Measurements from ENCODE around the gene PFDN1.

PFDN1 gene

GRCh38 chr5:140242890-140243585 is 59.9 kb downstream of the PFDN1 start:
- no peak for DNase-seq (ENCODE audit: low read depth)
- in situ Hi-C loops (cut with HindIII; ENCODE audit: low sequenced_read_pairs): no loop called here
- no peak for TF ChIP-seq CTCF (IDR thresholded peaks at IDR 0.05; ENCODE audit: low read depth, low read length, missing control alignments)
- no peak overlapping the region for H3K4me3 ChIP-seq (ENCODE audit: low read depth, low read length)

- in situ Hi-C loops (cut with HindIII; ENCODE audit: low sequenced_read_pairs): no loop called here
- DNase-seq (ENCODE audit: low read depth): no peak
- H3K4me3 ChIP-seq (ENCODE audit: low read depth, low read length): no peak overlapping the region
- TF ChIP-seq CTCF (IDR thresholded peaks at IDR 0.05; ENCODE audit: low read depth, low read length, missing control alignments): peak; percentile 20
Measured at GRCh38 chr5:140242099-140242498, 60.8 kb downstream of the PFDN1 start.

- TF ChIP-seq CTCF (IDR thresholded peaks at IDR 0.05; ENCODE audit: low read depth, low read length, missing control alignments): no peak
- in situ Hi-C loops (cut with HindIII; ENCODE audit: low sequenced_read_pairs): no loop called here
- peak; percentile 91 for DNase-seq (ENCODE audit: low read depth)
- no peak overlapping the region for H3K4me3 ChIP-seq (ENCODE audit: low read depth, low read length)
Measured at GRCh38 chr5:140240987-140241706, 61.8 kb downstream of the PFDN1 start.

GRCh38 chr5:140239939-140240700 is 62.8 kb downstream of the PFDN1 start:
- H3K4me3 ChIP-seq (ENCODE audit: low read depth, low read length): no peak overlapping the region
- DNase-seq (ENCODE audit: low read depth): no peak
- in situ Hi-C loops (cut with HindIII; ENCODE audit: low sequenced_read_pairs): no loop called here
- TF ChIP-seq CTCF (IDR thresholded peaks at IDR 0.05; ENCODE audit: low read depth, low read length, missing control alignments): peak; percentile 76

- in situ Hi-C loops (cut with HindIII; ENCODE audit: low sequenced_read_pairs): no loop called here
Measured at GRCh38 chr5:140239461-140239860, 63.4 kb downstream of the PFDN1 start.

More at GRCh38 chr5:140239461-140239860, 63.4 kb downstream of the PFDN1 start:
- no peak for DNase-seq (ENCODE audit: low read depth)
- TF ChIP-seq CTCF (IDR thresholded peaks at IDR 0.05; ENCODE audit: low read depth, low read length, missing control alignments): no peak
- no peak overlapping the region for H3K4me3 ChIP-seq (ENCODE audit: low read depth, low read length)

All from astrocyte of the cerebellum (primary cell).